HG02973 (cell line): Measurements from ENCODE around the gene ZBTB4.
"Not testable (repeated sequence)": the region's sequence is repeated elsewhere in the genome, so short reads cannot be mapped to it uniquely, and the experiment has no call there.

Experiments used
- ATAC-seq: cut with Tn5 transposase; IDR thresholded peaks from one replicate; pipeline ENCODE4 v1.9.1; 2021; ENCODE audit warnings: moderate library complexity; ENCODE audit not compliant: unreplicated experiment

ZBTB4 gene

DNA sequence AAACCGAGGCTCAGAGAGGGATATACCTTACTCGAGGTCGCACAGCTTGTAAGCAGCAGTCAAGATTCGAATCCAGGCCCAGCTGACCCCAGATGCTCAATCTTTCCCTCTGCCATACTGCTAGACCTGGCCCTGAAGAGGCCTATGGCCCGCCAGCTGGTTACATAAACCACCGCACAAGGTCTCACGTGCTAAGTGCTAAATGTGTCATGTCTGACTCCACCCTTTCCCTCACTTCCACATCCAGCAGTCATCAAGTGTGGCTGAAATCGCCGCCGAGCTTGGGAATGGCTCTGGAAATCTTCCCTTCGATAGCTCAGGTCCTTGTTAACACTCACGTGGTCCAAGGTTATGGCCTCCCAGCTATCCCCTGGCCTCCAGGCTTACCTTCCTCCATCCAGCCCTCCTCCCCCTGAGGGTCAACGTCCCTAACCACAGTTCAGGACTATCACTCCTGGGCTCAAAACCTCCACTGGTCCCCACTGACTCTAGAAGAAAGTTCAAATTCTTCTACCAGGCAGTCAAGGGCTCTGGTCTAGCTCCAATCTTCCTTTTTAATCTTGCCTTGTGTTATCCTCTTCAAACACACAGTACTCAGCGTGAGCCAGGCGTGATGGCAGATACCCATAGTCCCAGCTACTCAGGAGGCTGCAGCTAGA is 3.5 kb downstream of the ZBTB4 start:
- no peak for ATAC-seq

DNA sequence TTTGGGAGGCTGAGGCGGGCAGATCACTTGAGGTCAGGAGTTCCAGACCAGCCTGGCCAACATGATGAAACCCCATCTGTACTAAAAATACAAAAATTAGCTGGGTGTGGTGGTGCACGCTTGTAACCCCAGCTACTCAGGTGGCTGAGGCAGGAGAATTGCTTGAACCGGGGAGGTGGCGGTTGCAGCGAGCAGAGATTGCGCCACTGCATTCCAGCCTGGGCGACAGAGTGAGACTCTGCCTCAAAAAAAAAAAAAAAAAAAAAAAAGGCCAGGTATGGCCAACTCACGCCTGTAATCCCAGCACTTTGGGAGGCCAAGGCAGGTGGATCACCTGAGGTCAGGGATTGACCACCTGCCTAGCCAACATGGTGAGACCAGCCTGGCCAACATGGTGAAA is 4.7 kb downstream of the ZBTB4 start:
- ATAC-seq, result not testable (repeated sequence)

DNA sequence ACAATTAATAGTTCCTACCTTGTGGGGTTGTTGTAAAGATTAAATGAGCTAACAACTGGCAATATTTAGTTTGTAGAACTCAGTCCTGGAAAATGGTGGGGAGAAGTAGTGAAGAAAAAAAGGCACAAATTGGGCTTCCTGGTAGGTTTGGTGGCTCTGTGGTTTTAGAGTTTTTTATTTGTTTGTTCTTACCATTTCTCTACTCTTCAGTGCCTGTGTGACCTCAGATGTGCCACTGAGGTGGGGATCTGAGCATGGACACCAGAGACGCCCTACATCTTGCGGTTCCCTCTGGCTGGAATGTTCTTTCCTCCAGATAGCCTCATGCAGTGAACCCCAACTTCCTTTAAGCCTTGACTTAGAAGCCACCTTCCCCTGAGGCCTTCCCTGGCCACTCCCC is 7.7 kb downstream of the ZBTB4 start:
- ATAC-seq, result no peak

DNA sequence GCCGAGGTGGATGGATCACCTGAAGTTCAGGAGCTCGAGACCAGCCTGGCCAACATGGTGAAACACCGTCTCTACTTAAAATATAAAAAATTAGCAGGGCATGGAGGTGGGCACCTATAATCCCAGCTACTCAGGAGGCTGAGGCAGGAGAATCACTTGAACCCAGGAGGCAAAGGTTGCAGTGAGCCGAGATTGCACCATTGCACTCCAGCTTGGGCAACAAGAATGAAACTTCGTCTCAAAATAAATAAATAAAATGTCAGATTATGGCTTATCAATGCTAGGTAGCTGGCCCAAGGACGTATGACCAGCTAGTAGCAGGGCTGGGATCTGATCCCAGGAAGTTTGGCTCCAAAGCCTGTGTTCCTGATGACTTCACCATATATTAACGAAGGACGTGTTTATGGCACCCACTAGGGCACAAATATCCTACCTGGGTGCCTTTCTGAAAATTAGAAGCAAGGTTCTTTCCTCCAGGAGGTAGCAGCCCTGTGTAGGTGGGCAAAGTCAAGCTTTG is 8.9 kb downstream of the ZBTB4 start:
- ATAC-seq, result not testable (repeated sequence)

DNA sequence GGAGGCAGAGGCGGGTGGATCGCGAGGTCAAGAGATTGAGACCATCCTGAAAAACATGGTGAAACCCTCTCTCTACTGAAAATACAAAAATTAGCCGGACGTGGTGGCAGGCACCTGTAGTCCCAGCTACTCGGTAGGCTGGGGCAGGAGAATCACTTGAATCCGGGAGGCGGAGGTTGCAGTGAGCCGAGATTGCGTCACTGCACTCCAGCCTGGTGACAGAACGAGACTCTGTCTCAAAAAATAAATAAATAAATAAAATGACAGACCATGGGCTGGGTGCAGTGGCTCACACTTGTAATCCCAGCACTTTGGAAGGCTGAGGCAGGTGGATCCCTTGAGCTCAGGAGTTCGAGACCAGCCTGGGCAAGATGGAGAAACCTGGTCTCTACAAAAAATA is 9.6 kb downstream of the ZBTB4 start:
- not testable (repeated sequence) for ATAC-seq

DNA sequence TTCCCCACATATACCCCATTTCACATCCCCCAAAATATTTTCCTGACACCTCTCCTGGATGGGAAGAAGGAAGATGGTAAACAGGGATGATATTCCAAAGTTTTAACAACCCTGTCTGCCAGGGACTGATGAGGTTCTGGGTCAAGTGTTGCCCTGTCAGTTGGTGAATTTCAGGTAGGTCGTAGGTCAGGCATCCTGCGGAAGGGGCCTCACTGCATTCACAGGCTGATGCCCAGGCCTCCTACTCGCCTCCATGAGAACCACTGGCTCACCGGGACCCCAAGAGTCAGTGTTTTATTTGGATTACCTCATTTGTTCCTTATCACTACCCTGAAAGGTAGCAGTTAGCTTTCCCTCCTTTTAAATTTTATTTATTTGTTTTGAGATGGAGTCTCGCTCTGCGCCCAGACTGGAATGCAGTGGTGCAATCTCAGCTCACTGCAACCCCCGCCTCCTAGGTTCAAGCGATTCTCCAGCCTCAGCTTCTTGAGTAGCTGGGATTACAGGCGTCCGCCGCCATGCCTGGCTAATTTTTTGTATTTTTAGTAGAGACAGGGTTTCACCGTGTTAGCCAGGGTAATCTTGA is 10.5 kb downstream of the ZBTB4 start:
- ATAC-seq, result no peak

DNA sequence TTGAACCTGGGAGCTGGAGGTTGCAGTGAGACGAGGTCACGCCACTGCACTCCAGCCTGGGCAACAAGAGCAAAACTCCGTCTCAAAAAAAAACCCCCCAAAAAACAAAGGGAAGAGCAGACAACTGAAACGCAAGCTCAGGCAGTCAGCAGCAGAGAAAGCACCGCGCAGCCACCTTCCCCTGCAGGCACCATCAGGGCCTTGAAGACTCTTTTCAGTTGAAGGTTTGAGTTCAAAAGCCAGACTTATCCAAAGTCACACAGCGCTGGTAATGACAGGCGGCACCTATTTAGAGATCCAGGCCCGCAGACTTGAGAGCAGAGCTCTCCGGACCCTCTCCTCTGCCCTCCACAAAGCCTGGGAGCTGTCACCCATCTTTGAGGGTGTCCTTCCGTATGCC is 11.1 kb downstream of the ZBTB4 start:
- no peak for ATAC-seq

DNA sequence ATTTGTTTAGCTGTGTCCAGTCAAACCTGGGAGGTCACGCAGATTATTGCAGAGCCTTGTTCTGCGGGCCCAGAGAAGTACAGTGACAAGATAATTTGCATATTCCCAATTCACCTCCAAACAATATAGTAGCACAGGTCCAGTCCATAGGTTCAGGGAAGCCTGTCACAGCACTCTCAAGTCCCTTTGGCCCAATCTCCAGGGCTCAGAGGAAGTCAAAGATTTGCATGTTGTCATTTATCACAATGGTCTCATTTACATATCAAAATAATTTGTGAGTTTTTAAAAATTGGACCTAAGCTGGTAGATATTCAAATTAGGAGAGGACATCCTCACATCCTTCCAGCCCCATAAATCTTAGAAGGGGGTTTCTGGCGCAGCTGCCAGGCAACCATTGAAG is 11.9 kb downstream of the ZBTB4 start:
- ATAC-seq, result no peak

DNA sequence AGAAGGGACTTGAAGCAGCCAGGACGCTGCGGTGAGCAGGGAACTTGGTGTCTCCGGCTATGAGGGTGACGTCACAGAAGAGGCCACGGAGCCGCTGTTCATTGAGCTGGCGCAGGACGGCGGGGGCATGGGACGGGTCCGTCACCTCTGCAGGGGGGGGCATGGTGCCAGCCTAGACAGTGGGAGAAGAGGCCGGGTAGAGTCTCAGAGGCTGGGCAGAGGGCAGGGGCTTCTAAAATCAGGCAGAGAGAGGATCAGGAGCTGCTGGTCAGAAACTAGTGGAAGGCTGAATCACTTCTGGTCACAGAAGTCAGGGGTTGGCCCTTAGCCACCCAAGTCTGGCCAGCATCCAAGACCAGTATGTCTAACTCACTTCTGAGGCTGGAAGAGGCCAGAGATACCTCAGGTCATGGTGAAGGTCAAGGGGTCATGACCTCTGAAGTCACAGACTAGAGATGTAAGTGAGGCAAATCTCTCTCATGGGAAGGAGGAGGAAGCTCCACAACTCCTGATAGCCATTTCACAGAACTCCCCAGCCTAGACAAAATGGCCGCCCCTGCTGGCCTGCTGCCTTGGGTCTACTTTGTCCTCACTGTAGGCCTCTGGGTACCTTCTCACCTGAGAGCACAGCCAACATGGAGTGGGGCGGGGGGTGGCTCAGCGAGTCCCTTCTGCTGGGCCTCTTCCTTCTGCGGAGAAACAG is 12.6 kb downstream of the ZBTB4 start:
- ATAC-seq, result no peak

DNA sequence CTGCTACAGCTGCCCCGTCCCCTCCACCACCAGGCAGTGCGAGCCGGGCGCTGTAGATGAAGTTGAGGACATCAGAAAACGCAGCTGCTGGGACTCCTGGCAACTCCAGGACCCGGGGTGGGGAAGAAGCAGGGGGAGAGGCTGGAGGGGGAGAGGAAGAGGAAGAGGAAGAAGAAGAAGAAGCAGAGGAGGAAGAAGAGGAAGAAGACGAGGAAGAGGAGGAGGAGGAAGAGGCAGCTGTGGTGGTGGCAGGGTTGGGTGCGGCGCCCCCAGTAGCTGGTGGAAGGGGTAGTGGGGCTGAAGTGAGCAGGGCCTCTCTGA is 13.2 kb downstream of the ZBTB4 start:
- ATAC-seq, result no peak

DNA sequence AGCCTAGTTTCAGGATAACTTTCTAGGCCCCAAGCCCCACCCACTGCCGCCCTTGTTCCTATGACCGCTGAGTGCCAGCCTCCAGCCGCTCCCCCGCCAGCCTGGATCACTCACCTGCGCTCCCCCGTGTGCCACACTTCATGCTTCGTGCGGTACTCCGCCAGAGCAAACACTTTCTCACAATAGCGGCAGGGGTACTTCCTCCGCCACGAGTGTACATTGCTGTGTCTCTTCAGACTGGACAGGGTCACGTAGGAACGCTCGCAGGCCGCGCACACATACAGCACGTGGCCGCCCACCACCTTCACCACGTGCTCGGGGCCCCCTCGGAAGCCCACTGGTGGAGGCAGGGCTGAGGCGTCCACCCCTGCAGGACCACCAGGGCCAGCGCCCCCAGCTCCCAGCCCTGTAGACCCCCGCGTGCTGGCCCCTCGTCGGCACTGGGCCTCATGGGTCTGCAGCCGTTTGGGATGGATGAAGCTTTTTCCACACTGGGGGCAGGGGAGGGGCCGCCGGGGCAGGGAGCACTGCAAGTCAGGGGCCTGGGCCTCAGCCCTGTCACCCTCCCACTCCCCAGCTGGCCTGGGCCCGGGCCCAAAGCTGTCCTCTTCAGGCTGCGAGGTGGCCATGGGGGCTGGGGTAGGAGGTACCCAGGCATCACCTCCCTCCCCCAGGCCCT is 13.7 kb downstream of the ZBTB4 start:
- no peak for ATAC-seq

DNA sequence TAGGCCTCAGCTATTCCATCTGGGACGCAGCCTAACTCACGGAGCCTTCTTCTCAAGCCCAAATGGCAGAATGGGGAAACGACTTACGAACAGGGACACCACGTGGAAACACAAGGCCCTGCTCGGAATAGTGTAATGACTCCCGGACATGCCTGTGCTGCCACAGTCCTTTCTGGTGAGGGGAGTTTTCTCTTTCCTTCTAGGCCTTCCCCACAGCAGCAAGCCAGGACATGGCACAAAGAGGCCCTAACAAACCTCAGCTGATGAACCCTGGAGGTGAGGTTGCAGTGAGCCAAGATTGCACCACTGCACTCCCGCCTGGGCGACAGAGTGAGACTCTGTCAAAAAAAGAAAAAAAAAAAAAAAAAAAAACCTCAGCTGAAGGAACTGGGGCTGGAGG is 15.3 kb downstream of the ZBTB4 start:
- no peak for ATAC-seq

DNA sequence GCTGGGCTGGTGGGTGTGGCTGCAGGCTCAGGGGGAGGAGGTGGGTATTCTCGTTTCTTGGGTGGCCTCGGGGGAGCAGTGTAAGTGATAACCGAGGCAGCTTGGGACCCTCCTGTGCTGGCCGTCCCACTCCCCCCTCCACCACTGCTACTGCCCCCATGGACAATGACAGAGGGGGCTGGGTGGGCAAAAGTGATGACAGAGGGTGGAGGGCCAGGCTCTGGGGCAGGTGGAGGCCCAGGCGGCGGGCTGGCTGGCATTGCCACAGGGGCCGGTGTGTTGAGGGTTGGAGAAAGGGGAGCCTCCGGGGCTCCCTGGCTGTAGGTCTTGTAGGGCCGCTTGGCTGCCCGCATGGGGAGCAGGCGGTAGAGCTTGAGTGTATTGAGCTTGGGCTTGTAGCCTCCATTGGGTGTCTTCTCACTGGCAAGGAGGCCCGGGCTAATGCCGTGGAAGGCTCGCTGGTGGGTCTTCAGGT is 16.0 kb downstream of the ZBTB4 start:
- ATAC-seq, result no peak

DNA sequence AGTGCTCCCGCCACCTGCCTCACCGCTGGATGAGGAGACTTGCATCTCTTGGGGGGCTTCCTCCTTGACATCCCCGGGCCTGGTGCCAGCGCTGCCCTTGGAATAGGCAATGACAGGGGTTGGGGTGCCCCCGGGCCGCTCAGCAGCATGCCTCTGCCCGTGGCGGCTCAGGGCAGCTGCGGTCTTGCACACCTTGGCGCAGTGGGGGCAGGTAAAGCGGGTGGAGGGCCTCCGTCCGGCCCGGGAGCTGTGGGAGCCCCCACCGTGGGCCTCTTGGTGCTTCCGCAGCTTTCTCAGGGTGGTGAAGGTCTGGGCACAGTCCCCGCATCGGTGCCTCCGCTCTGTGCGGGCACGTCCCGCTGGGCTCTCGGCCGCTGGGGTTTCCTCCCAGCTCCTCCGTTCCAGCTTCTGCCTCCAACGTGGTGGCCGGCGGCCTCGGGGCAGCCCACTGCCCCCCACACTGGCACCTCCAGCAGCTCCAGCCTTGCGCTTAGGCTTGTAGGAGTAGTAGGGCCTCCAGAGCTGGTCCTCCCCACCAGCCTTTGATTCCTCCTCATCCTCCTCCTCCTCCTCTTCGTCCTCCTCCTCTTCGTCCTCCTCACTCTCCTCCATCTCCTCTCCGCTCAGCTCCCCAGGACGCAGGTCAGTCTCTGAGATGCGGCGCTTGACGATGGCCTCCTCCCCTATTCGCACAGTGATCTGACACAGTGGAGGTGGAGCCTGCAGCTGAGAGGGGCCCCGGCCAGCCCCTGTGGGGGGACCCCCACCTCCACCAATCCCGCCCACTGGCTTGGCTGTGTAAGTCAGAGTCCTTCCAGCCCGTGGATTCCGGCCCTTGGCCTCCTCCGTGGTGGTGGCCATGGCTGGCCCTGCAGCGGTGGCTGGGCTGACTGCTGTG is 16.7 kb downstream of the ZBTB4 start:
- ATAC-seq, result no peak

DNA sequence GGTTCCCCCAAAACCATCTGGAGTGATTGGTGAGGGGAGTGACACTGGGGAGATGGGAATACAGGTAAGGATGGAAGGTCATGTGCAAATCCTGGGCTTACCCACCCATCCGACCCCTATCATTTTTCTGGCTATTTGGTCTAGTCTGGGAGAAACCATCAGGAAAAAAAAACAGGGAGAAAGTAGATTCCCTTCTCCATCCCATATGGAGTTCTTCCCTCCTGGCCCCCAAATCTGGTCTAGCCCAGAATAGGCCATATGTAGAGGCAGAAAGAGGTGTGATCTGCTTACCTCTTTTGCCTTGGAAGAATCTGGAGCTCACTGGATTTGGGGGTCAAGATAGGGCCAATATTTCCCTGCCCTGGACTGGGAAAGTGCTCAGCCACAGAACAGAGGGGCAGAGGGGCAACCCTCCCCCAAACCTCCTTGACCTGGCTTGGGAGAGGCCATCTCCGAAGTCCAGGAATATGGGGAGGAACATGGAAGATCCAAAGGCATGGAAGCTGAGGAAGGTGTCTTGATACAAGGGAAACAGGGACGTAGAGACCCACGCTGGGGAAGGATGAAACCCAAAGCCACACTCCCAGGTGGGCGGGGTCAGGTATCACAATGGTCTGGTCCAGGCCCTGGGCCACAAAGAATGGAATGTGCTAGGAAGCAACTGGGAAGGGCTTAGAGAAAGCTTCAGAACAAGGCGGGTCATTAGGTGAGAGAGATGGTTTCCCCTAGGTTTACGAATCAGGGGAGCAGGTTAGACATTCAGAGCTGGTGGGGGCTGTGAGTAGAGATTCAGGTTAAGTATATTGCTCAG is 18.4 kb downstream of the ZBTB4 start:
- no peak for ATAC-seq

DNA sequence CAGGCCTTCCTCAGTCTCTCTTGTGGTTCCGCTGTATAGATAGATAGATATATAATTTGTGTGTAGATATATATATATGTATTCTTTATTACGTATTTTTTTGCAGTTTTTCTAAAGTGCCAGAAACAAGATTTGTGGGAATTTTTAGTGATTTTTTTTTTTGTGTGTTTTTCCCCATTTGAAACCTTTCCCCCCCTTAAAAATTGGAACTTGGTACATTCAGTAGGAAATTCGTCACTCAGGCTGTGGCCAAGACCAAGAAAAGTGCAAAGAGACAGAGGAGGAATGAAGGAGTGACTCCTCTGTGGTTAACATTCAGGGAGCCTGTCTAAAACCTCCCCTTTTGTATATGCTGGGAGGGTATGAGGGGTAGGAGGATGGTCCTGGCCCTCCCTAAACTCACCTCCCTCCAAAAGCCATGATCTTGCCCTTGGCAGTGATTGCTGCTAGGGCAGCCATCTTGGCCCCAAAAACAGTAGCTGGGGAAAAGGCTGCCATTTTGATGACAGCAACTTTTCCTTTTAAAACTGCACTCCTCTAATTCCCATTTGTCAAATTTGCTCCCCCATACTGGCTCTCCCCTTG is 19.4 kb downstream of the ZBTB4 start:
- no peak for ATAC-seq

DNA sequence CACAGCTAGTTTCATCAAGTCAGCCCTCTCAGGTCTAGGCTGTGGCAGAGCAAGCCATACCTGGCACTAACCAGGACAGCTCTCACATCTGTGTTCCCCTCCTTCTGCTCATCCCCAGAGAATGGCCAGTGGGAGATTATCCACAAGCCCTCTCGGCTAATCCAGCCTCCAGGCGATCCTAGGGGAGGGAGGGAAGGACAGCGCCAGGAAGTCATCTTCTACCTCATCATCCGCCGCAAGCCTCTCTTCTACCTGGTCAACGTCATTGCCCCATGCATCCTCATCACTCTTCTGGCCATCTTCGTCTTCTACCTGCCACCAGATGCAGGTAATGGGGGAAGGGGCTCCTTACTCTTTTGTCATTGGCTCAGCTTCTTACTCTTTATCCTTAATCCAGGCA is 31.0 kb downstream of the ZBTB4 start:
- ATAC-seq, result no peak

DNA sequence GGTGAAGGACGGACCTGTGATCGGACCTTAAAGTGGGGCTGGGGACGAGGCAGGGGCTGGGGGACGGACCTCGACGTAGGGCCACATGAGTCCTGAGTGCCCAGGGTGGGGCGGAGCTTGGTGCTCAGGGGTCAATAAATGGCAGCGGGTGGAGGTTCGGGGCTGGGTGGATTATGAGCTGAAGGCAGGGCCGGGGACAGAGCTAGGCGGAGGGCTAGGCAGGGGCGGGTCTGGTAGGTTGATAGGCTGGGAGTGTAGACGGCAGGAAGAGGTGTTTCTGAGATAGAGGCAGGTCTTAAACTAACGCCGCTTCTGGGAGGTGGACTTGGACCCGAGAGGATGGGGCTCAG is 33.8 kb downstream of the ZBTB4 start:
- ATAC-seq, result no peak
